ENCODE results near the gene ABCC6. TPM values are rescaled to one million over a fixed set of nuclear protein-coding genes. Genes with fewer than 3 reads are reported as not detected.

The ABCC6 gene
- polyA plus RNA-seq, 1 donor from 2014 or later = not detected

GRCh38 chr16:16136588-16136987 lies 86.7 kb downstream of the ABCC6 start:
- H3K27me3 ChIP-seq (ENCODE audit: insufficient read depth, low read depth, low read length) = no peaks in the 10 kb centered on the region
- H3K4me3 ChIP-seq (ENCODE audit: low read length) = no peak overlapping the region
- H4K20me1 ChIP-seq (ENCODE audit: insufficient read depth) = no peaks in the 10 kb centered on the region
- no peaks in the 10 kb centered on the region for H3K9me3 ChIP-seq (ENCODE audit: low read length)
- H3F3A ChIP-seq (ENCODE audit: insufficient read depth, low read length, poor library complexity, severe bottlenecking) = no peaks in the 10 kb centered on the region
- no peak overlapping the region for H3K9ac ChIP-seq (ENCODE audit: low read length)
- no peaks in the 10 kb centered on the region for H3K79me2 ChIP-seq (replicated peaks; ENCODE audit: insufficient read depth, low read length)
- no peaks in the 10 kb centered on the region for H3K36me3 ChIP-seq (ENCODE audit: insufficient read depth, low read length)
- H3K9me2 ChIP-seq (ENCODE audit: insufficient read depth, low read length) = no peaks in the 10 kb centered on the region
- H2AFZ ChIP-seq (ENCODE audit: low read depth, low read length) = no peak overlapping the region
- no peak for TF ChIP-seq SMC3 (conservative IDR thresholded peaks at IDR 0.05; ENCODE audit: poor library complexity)
- no peak for TF ChIP-seq RAD21 (conservative IDR thresholded peaks at IDR 0.05)
- TF ChIP-seq, protein P1, sequence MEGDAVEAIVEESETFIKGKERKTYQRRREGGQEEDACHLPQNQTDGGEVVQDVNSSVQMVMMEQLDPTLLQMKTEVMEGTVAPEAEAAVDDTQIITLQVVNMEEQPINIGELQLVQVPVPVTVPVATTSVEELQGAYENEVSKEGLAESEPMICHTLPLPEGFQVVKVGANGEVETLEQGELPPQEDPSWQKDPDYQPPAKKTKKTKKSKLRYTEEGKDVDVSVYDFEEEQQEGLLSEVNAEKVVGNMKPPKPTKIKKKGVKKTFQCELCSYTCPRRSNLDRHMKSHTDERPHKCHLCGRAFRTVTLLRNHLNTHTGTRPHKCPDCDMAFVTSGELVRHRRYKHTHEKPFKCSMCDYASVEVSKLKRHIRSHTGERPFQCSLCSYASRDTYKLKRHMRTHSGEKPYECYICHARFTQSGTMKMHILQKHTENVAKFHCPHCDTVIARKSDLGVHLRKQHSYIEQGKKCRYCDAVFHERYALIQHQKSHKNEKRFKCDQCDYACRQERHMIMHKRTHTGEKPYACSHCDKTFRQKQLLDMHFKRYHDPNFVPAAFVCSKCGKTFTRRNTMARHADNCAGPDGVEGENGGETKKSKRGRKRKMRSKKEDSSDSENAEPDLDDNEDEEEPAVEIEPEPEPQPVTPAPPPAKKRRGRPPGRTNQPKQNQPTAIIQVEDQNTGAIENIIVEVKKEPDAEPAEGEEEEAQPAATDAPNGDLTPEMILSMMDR (IDR thresholded peaks at IDR 0.05; ENCODE audit: poor library complexity, severe bottlenecking) = no peak
- no peak for TF ChIP-seq POLR2AphosphoS5 (IDR thresholded peaks at IDR 0.05)
- no peak for TF ChIP-seq EZH2 (IDR thresholded peaks at IDR 0.05; ENCODE audit: borderline replicate concordance, insufficient read depth, low read length, poor library complexity, severe bottlenecking)
- no peak for TF ChIP-seq TAF1 (IDR thresholded peaks at IDR 0.05; ENCODE audit: low read depth)
- no peak for TF ChIP-seq REST (IDR thresholded peaks at IDR 0.05; ENCODE audit: borderline replicate concordance)
- TF ChIP-seq MXI1 (conservative IDR thresholded peaks at IDR 0.05; ENCODE audit: poor library complexity, severe bottlenecking) = no peak
- TF ChIP-seq EP300 (conservative IDR thresholded peaks at IDR 0.05; ENCODE audit: poor library complexity, severe bottlenecking) = no peak
- no peak overlapping the region for H3K27ac ChIP-seq (ENCODE audit: low read length)
- no peak overlapping the region for H3K4me2 ChIP-seq (ENCODE audit: low read length)

- Histone ChIP-seq H3F3A (ENCODE audit: insufficient read depth, low read length, poor library complexity, severe bottlenecking) (no peaks in the 10 kb centered on the region), H3K27ac (ENCODE audit: low read length) (no peak overlapping the region), H4K20me1 (ENCODE audit: insufficient read depth) (no peaks in the 10 kb centered on the region), H3K27me3 (ENCODE audit: insufficient read depth, low read depth, low read length) (no peaks in the 10 kb centered on the region), H3K4me2 (ENCODE audit: low read length) (no peak overlapping the region), H2AFZ (ENCODE audit: low read depth, low read length) (no peak overlapping the region), H3K79me2 (replicated peaks; ENCODE audit: insufficient read depth, low read length) (no peaks in the 10 kb centered on the region), H3K36me3 (ENCODE audit: insufficient read depth, low read length) (no peaks in the 10 kb centered on the region), H3K4me3 (ENCODE audit: low read length) (no peak overlapping the region), H3K9me2 (ENCODE audit: insufficient read depth, low read length) (no peaks in the 10 kb centered on the region), H3K9me3 (ENCODE audit: low read length) (no peaks in the 10 kb centered on the region), H3K9ac (ENCODE audit: low read length) (no peak overlapping the region)
- TF ChIP-seq, protein P1 (IDR thresholded peaks at IDR 0.05; ENCODE audit: poor library complexity, severe bottlenecking) = no peak
- no peak for TF ChIP-seq SMC3 (conservative IDR thresholded peaks at IDR 0.05; ENCODE audit: poor library complexity)
- no peak for TF ChIP-seq REST (IDR thresholded peaks at IDR 0.05; ENCODE audit: borderline replicate concordance)
- TF ChIP-seq TAF1 (IDR thresholded peaks at IDR 0.05; ENCODE audit: low read depth) = no peak
- TF ChIP-seq POLR2AphosphoS5 (IDR thresholded peaks at IDR 0.05) = no peak
- no peak for TF ChIP-seq EP300 (conservative IDR thresholded peaks at IDR 0.05; ENCODE audit: poor library complexity, severe bottlenecking)
- no peak for TF ChIP-seq EZH2 (IDR thresholded peaks at IDR 0.05; ENCODE audit: borderline replicate concordance, insufficient read depth, low read length, poor library complexity, severe bottlenecking)
- no peak for TF ChIP-seq MXI1 (conservative IDR thresholded peaks at IDR 0.05; ENCODE audit: poor library complexity, severe bottlenecking)
- no peak for TF ChIP-seq RAD21 (conservative IDR thresholded peaks at IDR 0.05)
Measured at GRCh38 chr16:16133943-16134604, 89.2 kb downstream of the ABCC6 start.

Measured in neural cell (in vitro differentiated cells).